Astrocyte of the cerebellum (primary cell): ENCODE results near the gene TAF15.

Source experiments
- DNase-seq: peaks from one replicate; pipeline ENCODE4 v3.0.0-alpha.2; 2011; ENCODE audit warnings: low read depth
- H3K4me3 ChIP-seq: 2 replicates; pipeline ENCODE4 v1.5.1; 2011; ENCODE audit warnings: mild to moderate bottlenecking, low read depth, low read length, moderate library complexity
- in situ Hi-C: cut with HindIII; loops from 2 replicates; pipeline ENCODE4 v1.10.0; 2017; ENCODE audit warnings: low sequenced_read_pairs
- TF ChIP-seq, protein P1 (sequence below): IDR thresholded peaks from 2 replicates; pipeline ENCODE4 v1.5.1; 2012; ENCODE audit warnings: low read length, low read depth, moderate library complexity, mild to moderate bottlenecking; ENCODE audit errors: missing control alignments

Gene TAF15

DNA sequence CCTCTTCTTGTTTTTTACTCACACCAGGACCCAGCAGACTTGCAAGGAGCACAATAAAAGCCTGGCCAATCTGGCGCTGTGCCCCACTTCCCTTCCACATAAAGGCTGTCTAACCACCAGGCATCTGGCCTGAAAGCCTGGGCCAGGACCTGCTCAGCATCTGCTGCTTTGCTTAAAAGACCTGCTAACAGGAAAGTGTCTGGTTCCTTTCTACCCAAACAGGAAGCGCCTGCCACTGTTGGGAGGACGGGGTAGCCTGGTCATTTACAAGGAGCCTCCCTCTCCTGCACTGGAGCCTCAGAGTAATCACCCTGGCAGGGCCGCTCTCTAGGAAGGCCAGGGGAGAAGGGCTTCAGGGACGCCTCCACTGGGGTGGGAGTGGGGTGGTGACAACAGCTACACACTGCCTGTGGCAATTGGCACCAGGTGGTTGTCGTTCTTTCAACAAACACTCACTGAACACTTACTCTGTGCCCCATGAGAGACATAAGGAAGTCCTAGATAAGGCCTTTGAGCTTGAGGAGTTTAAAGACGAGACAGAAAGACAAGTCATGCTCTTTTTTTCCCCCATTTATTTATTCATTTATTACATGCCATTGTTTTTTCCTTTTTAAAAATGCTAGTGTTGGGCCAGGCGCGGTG is 7.6 kb upstream of the TAF15 start:
- no peak overlapping the region for H3K4me3 ChIP-seq
- peak; percentile 91 for DNase-seq
- TF ChIP-seq, protein P1, sequence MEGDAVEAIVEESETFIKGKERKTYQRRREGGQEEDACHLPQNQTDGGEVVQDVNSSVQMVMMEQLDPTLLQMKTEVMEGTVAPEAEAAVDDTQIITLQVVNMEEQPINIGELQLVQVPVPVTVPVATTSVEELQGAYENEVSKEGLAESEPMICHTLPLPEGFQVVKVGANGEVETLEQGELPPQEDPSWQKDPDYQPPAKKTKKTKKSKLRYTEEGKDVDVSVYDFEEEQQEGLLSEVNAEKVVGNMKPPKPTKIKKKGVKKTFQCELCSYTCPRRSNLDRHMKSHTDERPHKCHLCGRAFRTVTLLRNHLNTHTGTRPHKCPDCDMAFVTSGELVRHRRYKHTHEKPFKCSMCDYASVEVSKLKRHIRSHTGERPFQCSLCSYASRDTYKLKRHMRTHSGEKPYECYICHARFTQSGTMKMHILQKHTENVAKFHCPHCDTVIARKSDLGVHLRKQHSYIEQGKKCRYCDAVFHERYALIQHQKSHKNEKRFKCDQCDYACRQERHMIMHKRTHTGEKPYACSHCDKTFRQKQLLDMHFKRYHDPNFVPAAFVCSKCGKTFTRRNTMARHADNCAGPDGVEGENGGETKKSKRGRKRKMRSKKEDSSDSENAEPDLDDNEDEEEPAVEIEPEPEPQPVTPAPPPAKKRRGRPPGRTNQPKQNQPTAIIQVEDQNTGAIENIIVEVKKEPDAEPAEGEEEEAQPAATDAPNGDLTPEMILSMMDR = no peak
- in situ Hi-C loops = no loop called here

DNA sequence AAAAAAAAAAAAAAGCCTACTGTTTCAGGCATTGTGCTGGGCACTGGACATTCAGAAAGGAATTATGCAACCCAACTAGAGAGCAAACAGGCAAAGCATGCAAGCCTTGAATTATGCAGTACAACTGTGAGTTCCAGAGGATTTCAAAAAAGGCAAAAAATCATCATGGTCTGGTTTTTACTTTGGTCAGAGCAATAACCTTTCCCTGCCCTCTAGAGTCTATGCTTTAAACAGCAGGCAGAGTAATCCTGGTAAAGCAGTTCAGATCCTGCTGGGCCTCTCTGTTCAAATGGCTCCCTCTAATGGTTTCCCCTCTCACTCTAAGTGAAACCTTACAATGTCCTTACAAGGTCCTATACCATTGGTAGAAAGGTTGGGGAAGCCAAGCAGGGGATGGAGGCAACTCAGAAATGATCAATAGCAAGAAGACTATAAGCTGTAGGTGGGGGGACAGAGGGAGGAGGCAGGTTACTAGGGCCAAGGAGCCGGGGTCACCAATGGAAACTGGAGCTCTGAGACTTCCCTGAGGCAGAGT is 4.6 kb upstream of the TAF15 start:
- in situ Hi-C loops = no loop called here
- peak; percentile 87 for DNase-seq
- TF ChIP-seq, protein P1 = peak; percentile 98
- no peak overlapping the region for H3K4me3 ChIP-seq

DNA sequence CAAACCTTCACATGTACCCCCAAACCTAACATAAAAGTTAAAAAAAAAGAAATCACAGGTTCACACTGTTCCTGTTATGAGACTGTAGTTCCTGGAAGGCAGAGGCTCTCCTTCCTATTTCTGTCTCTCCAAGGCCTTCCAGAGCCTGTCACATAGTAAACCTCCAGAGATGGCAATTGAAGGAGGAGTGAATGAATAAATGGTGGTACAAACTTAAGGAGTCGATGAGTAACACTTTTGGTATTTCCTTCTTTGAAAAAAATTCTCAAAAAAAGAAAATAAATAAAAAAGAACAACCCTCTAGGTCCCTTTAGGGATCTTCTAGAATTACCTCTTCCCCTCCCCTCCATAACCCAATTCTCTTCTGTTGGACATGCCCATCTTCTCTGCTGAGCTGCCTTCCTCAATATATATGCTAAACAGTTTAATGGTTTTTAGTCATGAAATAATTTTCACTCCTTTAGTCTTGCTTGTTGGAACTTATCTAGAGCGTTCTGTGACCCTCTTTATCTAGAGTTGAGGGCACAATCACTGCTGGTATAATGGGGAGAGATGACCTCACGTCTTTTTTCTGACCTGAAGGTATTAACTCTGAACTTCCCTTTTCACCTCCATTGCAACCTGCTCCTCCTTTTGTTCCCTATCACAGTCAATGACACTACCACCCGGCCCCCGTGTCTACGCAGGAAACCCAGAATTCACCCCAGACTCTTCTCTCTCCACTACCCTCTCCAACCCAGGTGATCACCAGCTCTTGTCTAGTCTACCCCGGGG is 1.7 kb upstream of the TAF15 start:
- TF ChIP-seq, protein P1 = no peak
- DNase-seq = no peak

DNA sequence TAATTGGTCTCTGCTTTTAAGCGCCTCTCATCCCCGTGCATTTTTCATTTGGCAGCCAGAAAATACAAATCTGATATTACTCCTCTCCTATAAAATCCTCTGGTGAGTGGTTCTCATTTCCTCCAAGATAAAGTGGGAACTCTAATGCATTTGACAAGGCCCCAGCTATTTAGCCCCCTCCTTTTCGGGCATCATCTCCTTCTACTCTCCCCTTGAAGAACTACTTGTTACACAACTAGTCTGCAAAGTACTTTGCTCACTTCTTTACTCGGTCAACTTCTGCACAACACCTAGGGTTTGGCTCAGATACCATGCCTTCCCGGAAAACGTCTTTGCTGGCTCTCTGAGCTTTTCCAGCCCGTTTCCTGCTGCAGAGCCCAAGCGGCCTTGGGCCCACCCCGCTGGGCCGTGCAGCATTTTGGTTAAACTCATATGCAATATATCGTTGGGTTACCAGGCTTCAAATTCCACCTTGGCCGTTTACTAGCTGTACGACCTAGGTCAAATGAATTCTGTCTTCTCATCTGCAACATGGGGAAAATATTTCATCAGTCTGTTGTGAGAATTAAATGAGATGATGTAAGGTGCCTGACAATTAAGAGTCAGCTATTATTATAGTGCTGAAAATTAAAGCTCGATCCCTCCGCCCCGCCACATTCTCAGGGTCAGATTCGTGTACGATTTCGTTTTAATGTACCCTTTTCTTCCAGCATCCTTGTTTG is 883 bp upstream of the TAF15 start:
- in situ Hi-C loops = no loop called here
- no peak for DNase-seq
- TF ChIP-seq, protein P1 = no peak
- H3K4me3 ChIP-seq = peak overlapping the region; percentile 95

More for the DNA sequence above, 1.7 kb upstream of the TAF15 start:
- H3K4me3 ChIP-seq = no peak overlapping the region
- in situ Hi-C loops = no loop called here

DNA sequence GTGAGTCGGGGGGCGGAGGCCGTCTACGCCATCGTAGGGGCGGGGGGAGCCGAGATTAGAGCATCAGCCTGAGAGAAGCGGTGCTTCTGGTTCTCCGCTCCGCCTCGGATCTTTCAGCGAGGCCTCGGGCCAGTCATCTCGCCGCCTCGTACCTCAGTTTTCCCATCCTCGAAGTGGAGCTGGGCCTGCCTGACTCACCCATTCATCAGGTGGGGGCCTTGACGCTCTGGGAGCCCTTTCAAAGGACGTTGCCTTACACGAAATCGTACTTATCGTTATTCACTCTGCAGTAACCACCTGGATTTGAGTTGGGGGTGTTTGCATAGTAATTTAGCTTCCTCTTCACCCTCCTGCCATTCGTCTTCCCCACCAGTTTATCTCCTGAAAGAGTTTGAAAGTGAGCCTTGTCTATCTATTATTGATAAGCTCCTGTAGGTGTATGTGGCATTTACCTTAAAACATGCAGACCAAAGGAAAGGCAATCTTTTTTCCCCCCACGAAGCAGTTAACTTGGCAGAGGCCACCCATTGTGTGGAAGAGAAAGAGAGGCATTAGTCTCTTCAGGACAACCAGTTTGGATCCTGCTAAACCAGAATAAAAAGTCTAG is 674 bp downstream of the TAF15 start:
- TF ChIP-seq, protein P1 = no peak
- DNase-seq = no peak
- in situ Hi-C loops = no loop called here
- peak overlapping the region; percentile 95 for H3K4me3 ChIP-seq

DNA sequence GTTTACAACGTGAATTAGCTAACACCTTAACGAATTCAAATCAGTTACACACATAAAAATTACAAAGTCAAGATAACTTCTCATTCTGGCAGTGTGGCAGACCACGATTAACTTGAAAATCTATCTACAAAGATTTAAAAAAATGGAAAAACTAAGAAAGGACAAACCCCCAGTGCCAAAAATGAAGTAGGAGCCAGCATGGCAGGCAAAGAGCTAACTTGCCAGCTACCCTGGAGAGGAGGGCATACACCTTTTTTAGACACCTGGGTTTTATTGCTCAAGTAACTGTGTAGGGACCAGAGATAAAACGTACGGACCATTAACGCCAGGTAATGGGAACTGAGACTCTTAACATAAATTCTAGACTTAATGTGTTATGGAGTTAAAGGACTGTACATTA is 2.5 kb downstream of the TAF15 start:
- TF ChIP-seq, protein P1 = no peak
- in situ Hi-C loops = no loop called here
- DNase-seq = no peak
- H3K4me3 ChIP-seq = no peak overlapping the region
